H1 (cell line): ENCODE results near the gene WNT3A. TPM values are rescaled to one million over a fixed set of nuclear protein-coding genes. Genes with fewer than 3 reads are reported as not detected.

ENCODE experiments used
- CTCF ChIA-PET: fragments of 300-600 bp; sonication (Branson Sonifier 250); formaldehyde crosslinking; loops from one replicate; lab custom pipeline; 2021; ENCODE audit not compliant: partially characterized antibody; lab: Charles Lee
- POLR2A ChIA-PET: fragments of 300-600 bp; sonication (Branson Sonifier 250); formaldehyde crosslinking; loops from one replicate; lab custom pipeline; 2021; ENCODE audit warnings: inconsistent platforms; ENCODE audit not compliant: partially characterized antibody; lab: Charles Lee
- DNase-seq, 2 experiments: peaks; one replicate each; pipeline versions ENCODE4 v3.0.0 to v3.0.0-alpha.2; 2010 to 2022; ENCODE audit warnings: low spot score in 2 of 2, low read depth in 1 of 2, mixed read lengths in 1 of 2
- FAIRE-seq: peaks from 2 replicates; lab custom pipeline; 2011; peaks lifted over from hg19 to GRCh38; lab: Jason Lieb, UNC
- H2AFZ ChIP-seq: 2 replicates; pipeline ENCODE4 v1.8.1; 2012; ENCODE audit warnings: low read length, inconsistent platforms
- H2AK5ac ChIP-seq: 2 replicates; pipeline ENCODE4 v1.6.1; 2013; ENCODE audit warnings: low read depth, low read length
- H2BK120ac ChIP-seq: replicated peaks from 2 replicates; pipeline ENCODE3; 2013; ENCODE audit warnings: low read depth, low read length, inconsistent platforms
- H2BK12ac ChIP-seq: 2 replicates; pipeline ENCODE4 v1.6.1; 2013; ENCODE audit warnings: low read depth, low read length
- H2BK15ac ChIP-seq: 2 replicates; pipeline ENCODE4 v1.6.1; 2013; ENCODE audit warnings: low read length
- H2BK20ac ChIP-seq: 2 replicates; pipeline ENCODE4 v1.6.1; 2013; ENCODE audit warnings: low read length
- H2BK5ac ChIP-seq: 2 replicates; pipeline ENCODE4 v1.6.1; 2013; ENCODE audit warnings: low read depth, low read length
- H3K14ac ChIP-seq: 2 replicates; pipeline ENCODE4 v1.6.1; 2013; ENCODE audit warnings: inconsistent platforms; ENCODE audit not compliant: insufficient read length
- H3K18ac ChIP-seq: 2 replicates; pipeline ENCODE4 v1.6.1; 2013; ENCODE audit warnings: low read length; ENCODE audit errors: extremely low read depth
- H3K23ac ChIP-seq: 2 replicates; pipeline ENCODE4 v1.6.1; 2013; ENCODE audit warnings: inconsistent platforms; ENCODE audit not compliant: insufficient read length
- H3K23me2 ChIP-seq: 2 replicates; pipeline ENCODE4 v1.6.1; 2013; ENCODE audit warnings: low read depth, low read length
- H3K27ac ChIP-seq: 2 replicates; pipeline ENCODE4 v1.6.1; 2011; ENCODE audit warnings: low read depth, low read length, inconsistent platforms
- H3K27me3 ChIP-seq, 4 experiments: replicated peaks in 1 of 4; 1 replicate in 1 of 4; 2 replicates in 3 of 4; pipeline versions ENCODE4 v1.6.1 to v1.8.1; 2011 to 2013; ENCODE audit warnings: low read length in 3 of 4, mild to moderate bottlenecking in 3 of 4, inconsistent platforms in 2 of 4, mixed read lengths in 2 of 4, moderate library complexity in 1 of 4; ENCODE audit not compliant: control insufficient read depth in 3 of 4, insufficient read depth in 3 of 4; ENCODE audit errors: extremely low read depth in 1 of 4
- H3K36me3 ChIP-seq, 4 experiments: 2 replicates each; pipeline versions ENCODE4 v1.6.1 to v1.8.1; 2011 to 2013; ENCODE audit warnings: mild to moderate bottlenecking in 4 of 4, low read length in 3 of 4, moderate library complexity in 2 of 4, control low read depth in 1 of 4, inconsistent platforms in 1 of 4; ENCODE audit not compliant: insufficient read depth in 4 of 4, control insufficient read depth in 2 of 4
- H3K4ac ChIP-seq: replicated peaks from 2 replicates; pipeline ENCODE3; 2013; ENCODE audit warnings: low read length, low read depth, mixed read lengths, inconsistent platforms; ENCODE audit not compliant: insufficient read length
- H3K4me1 ChIP-seq, 4 experiments: replicated peaks in 1 of 4; 1 replicate in 1 of 4; 2 replicates in 3 of 4; pipeline versions ENCODE4 v1.6.1 to v1.8.1; 2011 to 2013; ENCODE audit warnings: low read length in 3 of 4, inconsistent platforms in 2 of 4, mixed read lengths in 1 of 4; ENCODE audit not compliant: insufficient read depth in 4 of 4, control insufficient read depth in 3 of 4
- H3K4me2 ChIP-seq, 2 experiments: 2 replicates each; pipeline versions ENCODE4 v1.6.1 to v1.8.1; 2011 to 2013; ENCODE audit warnings: low read depth in 2 of 2, low read length in 2 of 2, control low read depth in 1 of 2, inconsistent platforms in 1 of 2, mild to moderate bottlenecking in 1 of 2; ENCODE audit not compliant: insufficient read depth in 1 of 2
- H3K4me3 ChIP-seq, 4 experiments: fragments of 200-600, 300-600 bp in 1 of 4; sonication (generic), shearing (Covaris generic), sonication (Bioruptor Twin) in 1 of 4; 2 replicates each; pipeline versions ENCODE4 v1.5.1 to v1.8.1; 2011 to 2016; ENCODE audit warnings: low read length in 4 of 4, low read depth in 3 of 4, control low read depth in 2 of 4, inconsistent platforms in 2 of 4, mild to moderate bottlenecking in 2 of 4, mixed read lengths in 1 of 4, moderate library complexity in 1 of 4; ENCODE audit not compliant: insufficient read depth in 2 of 4; ENCODE audit errors: extremely low read depth in 1 of 4
- H3K56ac ChIP-seq: replicated peaks from 2 replicates; pipeline ENCODE3; 2013; ENCODE audit warnings: low read depth, mild to moderate bottlenecking, mixed read lengths, low read length, inconsistent platforms; ENCODE audit not compliant: insufficient read length
- H3K79me1 ChIP-seq: 2 replicates; pipeline ENCODE4 v1.6.1; 2013; ENCODE audit warnings: low read depth, low read length, control low read depth
- H3K79me2 ChIP-seq, 2 experiments: 2 replicates each; pipeline versions ENCODE4 v1.6.1 to v1.8.1; 2012 to 2013; ENCODE audit warnings: low read length in 2 of 2, mild to moderate bottlenecking in 2 of 2, inconsistent platforms in 1 of 2; ENCODE audit not compliant: insufficient read depth in 2 of 2, control insufficient read depth in 1 of 2
- H3K9ac ChIP-seq, 4 experiments: replicated peaks in 1 of 4; 1 replicate in 1 of 4; 2 replicates in 3 of 4; pipeline versions ENCODE4 v1.6.1 to v1.8.1; 2011 to 2013; ENCODE audit warnings: low read depth in 3 of 4, low read length in 3 of 4, control low read depth in 2 of 4, mild to moderate bottlenecking in 2 of 4, moderate library complexity in 2 of 4, inconsistent platforms in 1 of 4; ENCODE audit errors: extremely low read depth in 1 of 4
- H3K9me3 ChIP-seq, 2 experiments: 2 replicates each; pipeline versions ENCODE4 v1.6.1 to v1.8.1; 2012 to 2013; ENCODE audit warnings: mild to moderate bottlenecking in 2 of 2, moderate library complexity in 2 of 2, control low read depth in 1 of 2, inconsistent platforms in 1 of 2, low read depth in 1 of 2, low read length in 1 of 2, mixed read lengths in 1 of 2; ENCODE audit not compliant: insufficient read depth in 2 of 2
- H4K20me1 ChIP-seq, 2 experiments: replicated peaks in 1 of 2; 2 replicates each; pipeline versions ENCODE3 to v1.8.1; 2011 to 2013; ENCODE audit warnings: inconsistent platforms in 2 of 2, low read length in 2 of 2, mild to moderate bottlenecking in 1 of 2; ENCODE audit not compliant: insufficient read depth in 2 of 2, control insufficient read depth in 1 of 2
- H4K5ac ChIP-seq: 2 replicates; pipeline ENCODE4 v1.6.1; 2013; ENCODE audit warnings: low read length, low read depth, mixed read lengths, inconsistent platforms; ENCODE audit not compliant: insufficient read length
- H4K8ac ChIP-seq: 2 replicates; pipeline ENCODE4 v1.8.0; 2013; ENCODE audit warnings: mild to moderate bottlenecking, moderate library complexity, low read length, inconsistent platforms; ENCODE audit not compliant: insufficient read depth; ENCODE audit errors: extremely low read depth
- H4K91ac ChIP-seq: replicated peaks from 2 replicates; pipeline ENCODE3; 2013; ENCODE audit warnings: low read length, mixed read lengths, inconsistent platforms; ENCODE audit not compliant: insufficient read length
- ASH2L ChIP-seq: fragments of 200-600, 300-600 bp; sonication (generic); IDR thresholded peaks from one replicate; pipeline ENCODE4 v1.7.1; 2017; ENCODE audit warnings: low read length
- BRCA1 ChIP-seq: IDR thresholded peaks from 2 replicates; pipeline ENCODE4 v1.6.1; 2012; ENCODE audit warnings: low read depth, low read length, improper control_type of control experiment
- CTBP2 ChIP-seq: IDR thresholded peaks from 2 replicates; pipeline ENCODE4 v1.7.0; 2011; ENCODE audit warnings: borderline replicate concordance, mild to moderate bottlenecking, moderate library complexity, mixed read lengths, low read length; ENCODE audit not compliant: insufficient read depth, insufficient read length
- HDAC2 ChIP-seq, 2 experiments: fragments of 300-600 bp in 1 of 2; sonication (generic) in 1 of 2; IDR thresholded peaks; 2 replicates each; pipeline ENCODE4 v1.6.1; 2011 to 2012; ENCODE audit warnings: low read depth in 2 of 2, low read length in 2 of 2, mild to moderate bottlenecking in 2 of 2, moderate library complexity in 2 of 2, borderline replicate concordance in 1 of 2, inconsistent platforms in 1 of 2
- KDM1A ChIP-seq: fragments of 200-600, 300-600 bp; sonication (generic); IDR thresholded peaks from 2 replicates; pipeline ENCODE4 v1.7.1; 2016; ENCODE audit warnings: mild to moderate bottlenecking, low read length, borderline replicate concordance
- POU5F1 ChIP-seq: IDR thresholded peaks from 2 replicates; pipeline ENCODE4 v1.6.1; 2011; ENCODE audit warnings: low read depth, mild to moderate bottlenecking, low read length, moderate library complexity
- SP4 ChIP-seq: IDR thresholded peaks from 2 replicates; pipeline ENCODE4 v1.6.1; 2012; ENCODE audit warnings: low read length, inconsistent platforms
- SUZ12 ChIP-seq: fragments of 200-600 bp; sonication (generic); IDR thresholded peaks from 2 replicates; pipeline ENCODE4 v1.6.1; 2012; ENCODE audit warnings: mild to moderate bottlenecking, inconsistent platforms, low read length, moderate library complexity, mixed read lengths
- TEAD4 ChIP-seq: IDR thresholded peaks from 2 replicates; pipeline ENCODE4 v1.6.1; 2012; ENCODE audit warnings: low read depth, low read length, inconsistent platforms, mixed read lengths
- WGBS, 2 experiments: shearing (Covaris generic) in 1 of 2; methylation state at CpG; one replicate each; pipeline versions ENCODE4 v1.1.6 to v1.1.7; 2013 to 2015; ENCODE audit warnings: low lambda C conversion rate in 2 of 2, mixed read lengths in 2 of 2, inconsistent platforms in 1 of 2, low coverage in 1 of 2, missing lambda C conversion rate in 1 of 2; ENCODE audit not compliant: insufficient replicate concordance in 2 of 2, insufficient coverage in 1 of 2, insufficient read length in 1 of 2; ENCODE audit errors: extremely low coverage in 1 of 2, missing lambda C conversion rate in 1 of 2; 5-methylcytosine and 5-hydroxymethylcytosine counted together
- polyA plus RNA-seq, 7 experiments: library from polyadenylated mRNA; depleted of rRNA in 3 of 7; stranded (reverse) in 5 of 7; unstranded in 2 of 7; fragments of >200 nt in 5 of 7; fragments of 200-250 nt in 2 of 7; gene quantifications; 1 replicate in 5 of 7; 2 replicates in 1 of 7; 4 replicates in 1 of 7; pipeline versions ENCODE4 v1.2.1 to v1.2.3, GENCODE V29; 2011 to 2013; ENCODE audit warnings: missing spikeins in 2 of 7, mixed read lengths in 2 of 7
- total RNA-seq: library from RNA; stranded (reverse); fragmentation: NEBNext Ultra II Directional; extraction: Animal tissue kit (Norgen Biotek cat#: 25700); gene quantifications from 2 replicates; pipeline ENCODE4 v1.2.1, GENCODE V29; 2021
- TF ChIP-seq, protein P1 (sequence below): IDR thresholded peaks from 2 replicates; pipeline ENCODE4 v1.6.1; 2011; ENCODE audit warnings: low read length, improper control_type of control experiment
- TF ChIP-seq, protein P2 (sequence below): IDR thresholded peaks from 2 replicates; pipeline ENCODE4 v1.6.1; 2012; ENCODE audit warnings: inconsistent platforms

Gene WNT3A
- total and polyA plus RNA-seq, 2 of the 8 experiments (the other 6 are each of a cell fraction or from before 2014, with no cell fraction given): 0.08 to 0.19 TPM

DNA sequence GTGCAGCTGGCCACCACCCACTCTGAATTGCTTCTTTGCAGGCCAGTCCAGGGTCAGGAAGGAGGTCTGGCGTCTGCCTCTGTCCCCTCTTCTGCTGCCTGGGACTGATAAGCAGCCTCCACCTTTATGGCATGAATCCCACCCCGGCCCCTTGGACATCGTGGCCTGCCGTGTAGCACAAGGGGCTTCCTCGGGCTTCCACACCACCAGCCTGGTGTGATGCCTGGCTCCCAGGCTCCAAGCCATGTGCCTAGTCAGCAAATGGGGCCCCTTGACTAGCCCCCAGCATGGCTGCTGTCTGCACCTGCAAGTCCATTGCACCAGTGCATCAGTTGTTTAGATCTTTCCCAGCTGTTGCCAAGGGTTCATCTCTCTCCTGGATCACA, 65.9 kb downstream of the WNT3A start:
- H3K79me1 ChIP-seq: no peaks in the 10 kb centered on the region
- no peak overlapping the region for H3K9ac ChIP-seq
- no peak overlapping the region for H3K4ac ChIP-seq
- H3K23ac ChIP-seq: no peak overlapping the region
- H3K79me2 ChIP-seq: no peaks in the 10 kb centered on the region
- peaks cover 2 to 24% of the 10 kb centered on the region in 2 experiments for H4K20me1 ChIP-seq
- H3K14ac ChIP-seq: no peak overlapping the region
- no peak overlapping the region for H2AK5ac ChIP-seq
- ChIA-PET CTCF (interaction anchor here (1.9 to 6.2 kb wide), 6 partner anchors 12 to 73 kb away, joined by 4 to 115 read pairs (median 11); partner anchors contain the start of gene WNT3A), POLR2A (interaction anchor here (0.7 kb wide), 1 partner anchor 69 kb away, joined by 3 read pairs; no protein-coding TSS in a partner anchor)
- WGBS, 2 experiments: 69% methylated on average over 5 of the region's 5 CpGs; no CpG with 5 or more reads in 1 of the 2 experiments
- H3K36me3 ChIP-seq: no peaks in the 10 kb centered on the region
- no peak overlapping the region for H2BK15ac ChIP-seq
- no peak overlapping the region for H3K18ac ChIP-seq
- H4K8ac ChIP-seq: no peak overlapping the region; the same call in 1 of the 2 replicates
- H3K27me3 ChIP-seq: peaks cover 20 to 90% (median 85%) of the 10 kb centered on the region in 4 experiments
- H2BK12ac ChIP-seq: no peak overlapping the region
- no peak overlapping the region for H2AFZ ChIP-seq
- no peak overlapping the region for H4K5ac ChIP-seq
- no peak overlapping the region for H4K91ac ChIP-seq
- H2BK5ac ChIP-seq: no peak overlapping the region
- no peak overlapping the region for H3K4me3 ChIP-seq
- no peak overlapping the region for H2BK20ac ChIP-seq
- H3K9me3 ChIP-seq: no peaks in the 10 kb centered on the region
- H3K23me2 ChIP-seq: peaks cover 25% of the 10 kb centered on the region; the same call in 1 of the 2 replicates
- DNase-seq (no peak), FAIRE-seq (no peak)
- peaks cover 0 to 8% (median 0%) of the 10 kb centered on the region in 4 experiments; a peak in 4 of 7 replicates for H3K4me1 ChIP-seq
- H3K4me2 ChIP-seq: no peak overlapping the region
- H3K56ac ChIP-seq: no peak overlapping the region
- H3K27ac ChIP-seq: no peak overlapping the region
- H2BK120ac ChIP-seq: no peak overlapping the region
- TF ChIP-seq ASH2L: no peak
- no peak for TF ChIP-seq HDAC2 (IDR thresholded peaks at IDR 0.05; ENCODE audit: borderline replicate concordance in 1 of 2, low read depth in 2 of 2, low read length in 2 of 2)
- no peak for TF ChIP-seq KDM1A
- no peak for TF ChIP-seq CTBP2
- TF ChIP-seq TEAD4: no peak
- TF ChIP-seq, protein P1, sequence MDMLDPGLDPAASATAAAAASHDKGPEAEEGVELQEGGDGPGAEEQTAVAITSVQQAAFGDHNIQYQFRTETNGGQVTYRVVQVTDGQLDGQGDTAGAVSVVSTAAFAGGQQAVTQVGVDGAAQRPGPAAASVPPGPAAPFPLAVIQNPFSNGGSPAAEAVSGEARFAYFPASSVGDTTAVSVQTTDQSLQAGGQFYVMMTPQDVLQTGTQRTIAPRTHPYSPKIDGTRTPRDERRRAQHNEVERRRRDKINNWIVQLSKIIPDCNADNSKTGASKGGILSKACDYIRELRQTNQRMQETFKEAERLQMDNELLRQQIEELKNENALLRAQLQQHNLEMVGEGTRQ: no peak
- no peak for TF ChIP-seq BRCA1
- no peak for TF ChIP-seq SUZ12
- TF ChIP-seq, protein P2, sequence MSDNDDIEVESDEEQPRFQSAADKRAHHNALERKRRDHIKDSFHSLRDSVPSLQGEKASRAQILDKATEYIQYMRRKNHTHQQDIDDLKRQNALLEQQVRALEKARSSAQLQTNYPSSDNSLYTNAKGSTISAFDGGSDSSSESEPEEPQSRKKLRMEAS: no peak
- TF ChIP-seq SP4: no peak
- no peak for TF ChIP-seq POU5F1
